Nephron (organoid): ENCODE results near the gene EML3.

Source experiments
- H3K27ac Mint-ChIP-seq, 3 experiments: 2 replicates each; pipeline ENCODE4 v1.8.0; 2020; ENCODE audit warnings: mixed read lengths in 3 of 3, mild to moderate bottlenecking in 2 of 3, moderate library complexity in 1 of 3
- H3K27me3 Mint-ChIP-seq: 2 replicates; pipeline ENCODE4 v1.8.0; 2021; ENCODE audit warnings: low read depth, mild to moderate bottlenecking, moderate library complexity, mixed read lengths
- H3K36me3 Mint-ChIP-seq: 2 replicates; pipeline ENCODE4 v1.8.0; 2020; ENCODE audit warnings: low read depth, mixed read lengths
- H3K4me1 Mint-ChIP-seq: 2 replicates; pipeline ENCODE4 v1.8.0; 2020; ENCODE audit warnings: mixed read lengths
- H3K4me3 Mint-ChIP-seq, 3 experiments: 2 replicates each; pipeline ENCODE4 v1.8.0; 2020; ENCODE audit warnings: mild to moderate bottlenecking in 3 of 3, mixed read lengths in 3 of 3, moderate library complexity in 2 of 3
- H3K9me3 Mint-ChIP-seq: 2 replicates; pipeline ENCODE4 v1.8.0; 2020; ENCODE audit warnings: mixed read lengths
- CTCF ChIP-seq, 3 experiments: fragments of 200-600 bp; sonication (generic); IDR thresholded peaks; one replicate each; pipeline ENCODE4 v1.5.0; 2021; ENCODE audit warnings: antibody characterized with exemption in 3 of 3; ENCODE audit not compliant: unreplicated experiment in 3 of 3

Gene EML3

GRCh38 chr11:62645946-62646824 lies 33.6 kb upstream of the EML3 start, which contains the start of gene GANAB:
GANAB (minus strand) TSS chr11:62646613; CDS start chr11:62646599, 14 bp downstream.
- Mint-ChIP-seq H3K9me3 (no peaks in the 10 kb centered on the region), H3K27ac (peak within 1 kb of the TSS; percentile 85 to 99 (median 94)), H3K27me3 (no peaks in the 10 kb centered on the region), H3K4me1 (peaks cover 15% of the 10 kb centered on the region), H3K36me3 (peaks cover 16% of the 10 kb centered on the region), H3K4me3 (peak within 1 kb of the TSS; percentile 98 to 100 (median 99))
- peak in 1 of 3 experiments; percentile 13 for TF ChIP-seq CTCF (IDR thresholded peaks at IDR 0.05; ENCODE audit: unreplicated experiment in 3 of 3)

- Mint-ChIP-seq H3K36me3 (peaks cover 21% of the 10 kb centered on the region), H3K27ac (peak overlapping the region; percentile 85 to 99 (median 94)), H3K9me3 (no peaks in the 10 kb centered on the region), H3K4me3 (peak overlapping the region; percentile 98 to 100 (median 99)), H3K27me3 (no peaks in the 10 kb centered on the region), H3K4me1 (peaks cover 15% of the 10 kb centered on the region)
- no peak for TF ChIP-seq CTCF (IDR thresholded peaks at IDR 0.05; ENCODE audit: unreplicated experiment in 3 of 3)
Measured at GRCh38 chr11:62645671-62645945, 33.0 kb upstream of the EML3 start.

GRCh38 chr11:62644220-62644619 lies 31.6 kb upstream of the EML3 start:
- Mint-ChIP-seq H3K27ac (peak overlapping the region; percentile 51 to 93 (median 85)), H3K27me3 (no peaks in the 10 kb centered on the region), H3K4me1 (peaks cover 15% of the 10 kb centered on the region), H3K4me3 (peak overlapping the region; percentile 66 to 80 (median 72)), H3K36me3 (peaks cover 25% of the 10 kb centered on the region), H3K9me3 (no peaks in the 10 kb centered on the region)
- TF ChIP-seq CTCF (IDR thresholded peaks at IDR 0.05; ENCODE audit: unreplicated experiment in 3 of 3) = no peak

GRCh38 chr11:62632492-62632891 lies 19.9 kb upstream of the EML3 start:
- H3K9me3 Mint-ChIP-seq = no peaks in the 10 kb centered on the region
- no peak overlapping the region for H3K27ac Mint-ChIP-seq
- H3K4me1 Mint-ChIP-seq = no peaks in the 10 kb centered on the region
- H3K36me3 Mint-ChIP-seq = peaks cover 78% of the 10 kb centered on the region
- no peaks in the 10 kb centered on the region for H3K27me3 Mint-ChIP-seq
- no peak overlapping the region for H3K4me3 Mint-ChIP-seq
- TF ChIP-seq CTCF (IDR thresholded peaks at IDR 0.05; ENCODE audit: unreplicated experiment in 3 of 3) = no peak

- TF ChIP-seq CTCF (IDR thresholded peaks at IDR 0.05; ENCODE audit: unreplicated experiment in 3 of 3) = no peak
- H3K4me3 Mint-ChIP-seq = no peak overlapping the region
Measured at GRCh38 chr11:62627713-62628112, 15.1 kb upstream of the EML3 start.

More at GRCh38 chr11:62627713-62628112, 15.1 kb upstream of the EML3 start:
- Mint-ChIP-seq H3K27ac (peak overlapping the region in 1 of 3 experiments; percentile 6), H3K36me3 (peaks cover 70% of the 10 kb centered on the region), H3K27me3 (no peaks in the 10 kb centered on the region), H3K4me1 (no peaks in the 10 kb centered on the region), H3K9me3 (no peaks in the 10 kb centered on the region)
